Nephron progenitor cell (in vitro differentiated cells): ENCODE measurements around the gene FNDC3B.

Experiments
- DNase-seq: peaks from one replicate; pipeline ENCODE4 v3.0.0; 2021
- H3K27ac Mint-ChIP-seq: 2 replicates; pipeline ENCODE4 v1.8.0; 2021; ENCODE audit warnings: mild to moderate bottlenecking, moderate library complexity, mixed read lengths
- H3K27me3 Mint-ChIP-seq: 2 replicates; pipeline ENCODE4 v1.8.0; 2021; ENCODE audit warnings: mild to moderate bottlenecking, low read depth, mixed read lengths; ENCODE audit not compliant: poor library complexity
- H3K36me3 Mint-ChIP-seq: 2 replicates; pipeline ENCODE4 v1.8.0; 2021; ENCODE audit warnings: low read depth, mixed read lengths
- H3K4me1 Mint-ChIP-seq: 2 replicates; pipeline ENCODE4 v1.8.0; 2021; ENCODE audit warnings: mixed read lengths
- H3K4me3 Mint-ChIP-seq: 2 replicates; pipeline ENCODE4 v1.8.0; 2021; ENCODE audit warnings: mild to moderate bottlenecking, moderate library complexity, mixed read lengths
- H3K9me3 Mint-ChIP-seq: 2 replicates; pipeline ENCODE4 v1.8.0; 2021; ENCODE audit warnings: mild to moderate bottlenecking, moderate library complexity, mixed read lengths
- CTCF ChIP-seq: fragments of 200-600 bp; sonication (generic); IDR thresholded peaks from 2 replicates; pipeline ENCODE4 v1.5.0; 2021; ENCODE audit warnings: antibody characterized with exemption

Gene FNDC3B

GRCh38 chr3:172283841-172284357 lies 244.5 kb downstream of the FNDC3B start:
- Mint-ChIP-seq H3K4me3 (no peak overlapping the region), H3K27ac (no peak overlapping the region), H3K9me3 (no peaks in the 10 kb centered on the region), H3K27me3 (no peaks in the 10 kb centered on the region), H3K4me1 (peaks cover 39% of the 10 kb centered on the region), H3K36me3 (peaks cover 64% of the 10 kb centered on the region)
- no peak for DNase-seq
- no peak for TF ChIP-seq CTCF

- H3K36me3 Mint-ChIP-seq = peaks cover 61% of the 10 kb centered on the region
- H3K9me3 Mint-ChIP-seq = no peaks in the 10 kb centered on the region
- H3K27me3 Mint-ChIP-seq = no peaks in the 10 kb centered on the region
- TF ChIP-seq CTCF = no peak
- peak overlapping the region; percentile 24 for H3K27ac Mint-ChIP-seq
- DNase-seq = no peak
- no peak overlapping the region for H3K4me3 Mint-ChIP-seq
- peaks cover 53% of the 10 kb centered on the region for H3K4me1 Mint-ChIP-seq
These were observed 246.5 kb downstream of the FNDC3B start for GRCh38 chr3:172285844-172286243.

- Mint-ChIP-seq H3K9me3 (no peaks in the 10 kb centered on the region), H3K27me3 (no peaks in the 10 kb centered on the region), H3K27ac (peak overlapping the region; percentile 17), H3K4me1 (peaks cover 61% of the 10 kb centered on the region), H3K36me3 (peaks cover 56% of the 10 kb centered on the region), H3K4me3 (no peak overlapping the region)
- TF ChIP-seq CTCF = no peak
- no peak for DNase-seq
These were observed 247.3 kb downstream of the FNDC3B start for GRCh38 chr3:172286548-172287148.

GRCh38 chr3:172287937-172288477 lies 248.6 kb downstream of the FNDC3B start:
- H3K36me3 Mint-ChIP-seq = peaks cover 50% of the 10 kb centered on the region
- DNase-seq = no peak
- H3K4me1 Mint-ChIP-seq = peaks cover 68% of the 10 kb centered on the region
- no peak overlapping the region for H3K4me3 Mint-ChIP-seq
- H3K9me3 Mint-ChIP-seq = no peaks in the 10 kb centered on the region
- H3K27ac Mint-ChIP-seq = peak overlapping the region; percentile 17
- H3K27me3 Mint-ChIP-seq = no peaks in the 10 kb centered on the region
- TF ChIP-seq CTCF = no peak

GRCh38 chr3:172288651-172289050 lies 249.3 kb downstream of the FNDC3B start:
- H3K36me3 Mint-ChIP-seq = peaks cover 50% of the 10 kb centered on the region
- TF ChIP-seq CTCF = no peak
- no peaks in the 10 kb centered on the region for H3K27me3 Mint-ChIP-seq
- H3K4me1 Mint-ChIP-seq = peaks cover 61% of the 10 kb centered on the region
- no peak for DNase-seq
- H3K9me3 Mint-ChIP-seq = no peaks in the 10 kb centered on the region
- H3K27ac Mint-ChIP-seq = peak overlapping the region; percentile 17
- no peak overlapping the region for H3K4me3 Mint-ChIP-seq

- Mint-ChIP-seq H3K27me3 (no peaks in the 10 kb centered on the region), H3K36me3 (peaks cover 58% of the 10 kb centered on the region), H3K4me1 (peaks cover 61% of the 10 kb centered on the region), H3K4me3 (no peak overlapping the region), H3K27ac (peak overlapping the region; percentile 62), H3K9me3 (no peaks in the 10 kb centered on the region)
- DNase-seq = no peak
- TF ChIP-seq CTCF = peak; percentile 11
These were observed 250.2 kb downstream of the FNDC3B start for GRCh38 chr3:172289583-172289982.
